NT2/D1 (cell line): Measurements from ENCODE around the gene ANKRD36.
"Not testable (repeated sequence)": the region's sequence is repeated elsewhere in the genome, so short reads cannot be mapped to it uniquely, and the experiment has no call there.

ENCODE experiments used
- SUZ12 ChIP-seq: IDR thresholded peaks from 2 replicates; pipeline ENCODE4 v1.6.1; 2011; ENCODE audit not compliant: insufficient read length, insufficient read depth; ENCODE audit errors: extremely low read depth
- YY1 ChIP-seq: IDR thresholded peaks from 2 replicates; pipeline ENCODE4 v1.6.1; 2011; ENCODE audit not compliant: insufficient read length, insufficient read depth

DNA sequence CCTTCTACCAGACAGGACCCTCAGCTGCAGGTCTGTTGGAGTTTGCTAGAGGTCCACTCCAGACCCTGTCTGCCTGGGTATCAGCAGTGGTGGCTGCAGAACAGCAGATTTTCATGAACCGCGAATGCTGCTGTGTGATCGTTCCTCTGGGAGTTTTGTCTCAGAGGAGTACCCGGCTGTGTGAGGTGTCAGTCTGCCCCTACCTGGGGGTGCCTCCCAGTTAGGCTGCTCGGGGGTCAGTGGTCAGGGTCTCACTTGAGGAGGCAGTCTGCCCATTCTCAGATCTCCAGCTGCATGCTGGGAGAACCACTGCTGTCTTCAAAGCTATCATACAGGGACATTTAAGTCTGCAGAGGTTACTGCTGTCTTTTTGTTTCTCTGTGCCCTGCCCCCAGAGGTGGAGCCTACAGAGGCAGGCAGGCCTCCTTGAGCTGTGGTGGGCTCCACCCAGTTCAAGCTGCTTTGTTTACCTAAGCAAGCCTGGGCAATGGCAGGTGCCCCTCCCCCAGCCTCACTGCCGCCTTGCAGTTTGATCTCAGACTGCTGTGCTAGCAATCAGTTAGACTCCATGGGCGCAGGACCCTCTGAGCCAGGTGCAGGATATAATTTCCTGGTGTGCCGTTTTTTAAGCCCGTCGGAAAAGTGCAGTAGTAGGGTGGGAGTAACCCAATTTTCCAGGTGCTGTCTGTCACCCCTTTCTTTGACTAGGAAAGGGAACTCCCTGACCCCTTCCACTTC, 118.1 kb downstream of the ANKRD36 start:
- TF ChIP-seq YY1, SUZ12: not testable (repeated sequence)
